Activated T-helper 9 cell treated with anti-CD3 and anti-CD28 coated beads, Interleukin-2, amount 50 U/mL, for 16 hours (primary cell): ENCODE measurements around the gene CP.
A peak's percentile ranks its signal among the peaks of the same experiment; 100 is the strongest.

ENCODE experiments used
- DNase-seq: peaks from one replicate; pipeline ENCODE4 v3.0.0-alpha.2; 2020; ENCODE audit warnings: low read depth

Gene CP

GRCh38 chr3:149186219-149186618 lies 35.4 kb downstream of the CP start:
- DNase-seq, result no peak

- DNase-seq, result no peak
These were observed 40.4 kb downstream of the CP start for GRCh38 chr3:149181182-149181581.

- DNase-seq, result no peak
These were observed 41.5 kb downstream of the CP start for GRCh38 chr3:149180057-149180573.

GRCh38 chr3:149179220-149179619 lies 42.4 kb downstream of the CP start:
- no peak for DNase-seq

- DNase-seq, result no peak
These were observed 44.5 kb downstream of the CP start for GRCh38 chr3:149177122-149177521.

- no peak for DNase-seq
These were observed 46.7 kb downstream of the CP start for GRCh38 chr3:149174901-149175300.

- DNase-seq, result no peak
These were observed 51.0 kb downstream of the CP start for GRCh38 chr3:149170672-149171071.

GRCh38 chr3:149167898-149168297 lies 53.7 kb downstream of the CP start:
- no peak for DNase-seq

- no peak for DNase-seq
These were observed 58.6 kb downstream of the CP start for GRCh38 chr3:149163066-149163465.

GRCh38 chr3:149162007-149162406 lies 59.6 kb downstream of the CP start:
- no peak for DNase-seq

- DNase-seq, result no peak
These were observed 60.8 kb downstream of the CP start for GRCh38 chr3:149160754-149161300.

- DNase-seq, result no peak
These were observed 68.2 kb downstream of the CP start for GRCh38 chr3:149153402-149153801.

GRCh38 chr3:149152420-149152819 lies 69.2 kb downstream of the CP start:
- DNase-seq, result no peak

- no peak for DNase-seq
These were observed 69.8 kb downstream of the CP start for GRCh38 chr3:149151843-149152242.

GRCh38 chr3:149150436-149150835 lies 71.2 kb downstream of the CP start:
- no peak for DNase-seq

GRCh38 chr3:149145974-149146373 lies 75.7 kb downstream of the CP start:
- no peak for DNase-seq

- no peak for DNase-seq
These were observed 76.3 kb downstream of the CP start for GRCh38 chr3:149145356-149145755.

GRCh38 chr3:149142682-149143081 lies 78.9 kb downstream of the CP start:
- DNase-seq, result no peak

- DNase-seq, result no peak
These were observed 87.1 kb downstream of the CP start for GRCh38 chr3:149134575-149134974.

GRCh38 chr3:149131589-149131988 lies 90.0 kb downstream of the CP start:
- no peak for DNase-seq

GRCh38 chr3:149129326-149130205 lies 92.1 kb downstream of the CP start, which contains the start of gene HPS3:
Gene HPS3, plus strand, starts transcription at chr3:149129638. Its CDS starts 86 bp downstream, at chr3:149129724.
- peak; percentile 73 for DNase-seq

GRCh38 chr3:149128821-149129220 lies 92.8 kb downstream of the CP start:
- DNase-seq, result no peak
